WERI-Rb-1 (cell line): ENCODE results near the gene FCSK.
A peak's percentile ranks its signal among the peaks of the same experiment; 100 is the strongest.

Experiments used
- DNase-seq: peaks from one replicate; pipeline ENCODE4 v3.0.0-alpha.2; 2020
- H3K27ac ChIP-seq: fragments of 250-450 bp; sonication (Bioruptor Pico); 2 replicates; pipeline ENCODE4 v1.5.1; 2020; ENCODE audit warnings: mild to moderate bottlenecking, moderate library complexity
- H3K27me3 ChIP-seq: fragments of 250-450 bp; sonication (Bioruptor Pico); 2 replicates; pipeline ENCODE4 v1.5.1; 2021; ENCODE audit warnings: mild to moderate bottlenecking, low read depth, moderate library complexity; ENCODE audit not compliant: insufficient read depth, severe bottlenecking
- H3K36me3 ChIP-seq: fragments of 250-450 bp; sonication (Bioruptor Pico); 2 replicates; pipeline ENCODE4 v1.5.1; 2020; ENCODE audit warnings: mild to moderate bottlenecking, moderate library complexity
- H3K4me3 ChIP-seq: 2 replicates; pipeline ENCODE4 v1.5.1; 2011; ENCODE audit warnings: low read depth, mild to moderate bottlenecking, control low read depth, low read length
- H3K9me3 ChIP-seq: fragments of 250-450 bp; sonication (Bioruptor Pico); 2 replicates; pipeline ENCODE4 v1.5.1; 2021; ENCODE audit warnings: mild to moderate bottlenecking, moderate library complexity; ENCODE audit not compliant: severe bottlenecking
- TF ChIP-seq, protein P1 (sequence below): IDR thresholded peaks from 2 replicates; pipeline ENCODE4 v1.5.1; 2011; ENCODE audit warnings: low read depth, mild to moderate bottlenecking, control low read depth, inconsistent platforms, low read length

The FCSK gene

GRCh38 chr16:70421014-70421413, 33.4 kb upstream of the FCSK start:
- DNase-seq = no peak
- H3K36me3 ChIP-seq = peaks cover 83% of the 10 kb centered on the region
- TF ChIP-seq, protein P1, sequence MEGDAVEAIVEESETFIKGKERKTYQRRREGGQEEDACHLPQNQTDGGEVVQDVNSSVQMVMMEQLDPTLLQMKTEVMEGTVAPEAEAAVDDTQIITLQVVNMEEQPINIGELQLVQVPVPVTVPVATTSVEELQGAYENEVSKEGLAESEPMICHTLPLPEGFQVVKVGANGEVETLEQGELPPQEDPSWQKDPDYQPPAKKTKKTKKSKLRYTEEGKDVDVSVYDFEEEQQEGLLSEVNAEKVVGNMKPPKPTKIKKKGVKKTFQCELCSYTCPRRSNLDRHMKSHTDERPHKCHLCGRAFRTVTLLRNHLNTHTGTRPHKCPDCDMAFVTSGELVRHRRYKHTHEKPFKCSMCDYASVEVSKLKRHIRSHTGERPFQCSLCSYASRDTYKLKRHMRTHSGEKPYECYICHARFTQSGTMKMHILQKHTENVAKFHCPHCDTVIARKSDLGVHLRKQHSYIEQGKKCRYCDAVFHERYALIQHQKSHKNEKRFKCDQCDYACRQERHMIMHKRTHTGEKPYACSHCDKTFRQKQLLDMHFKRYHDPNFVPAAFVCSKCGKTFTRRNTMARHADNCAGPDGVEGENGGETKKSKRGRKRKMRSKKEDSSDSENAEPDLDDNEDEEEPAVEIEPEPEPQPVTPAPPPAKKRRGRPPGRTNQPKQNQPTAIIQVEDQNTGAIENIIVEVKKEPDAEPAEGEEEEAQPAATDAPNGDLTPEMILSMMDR = no peak
- no peaks in the 10 kb centered on the region for H3K9me3 ChIP-seq
- no peak overlapping the region for H3K27ac ChIP-seq
- H3K4me3 ChIP-seq = no peak overlapping the region
- H3K27me3 ChIP-seq = no peaks in the 10 kb centered on the region

DNA sequence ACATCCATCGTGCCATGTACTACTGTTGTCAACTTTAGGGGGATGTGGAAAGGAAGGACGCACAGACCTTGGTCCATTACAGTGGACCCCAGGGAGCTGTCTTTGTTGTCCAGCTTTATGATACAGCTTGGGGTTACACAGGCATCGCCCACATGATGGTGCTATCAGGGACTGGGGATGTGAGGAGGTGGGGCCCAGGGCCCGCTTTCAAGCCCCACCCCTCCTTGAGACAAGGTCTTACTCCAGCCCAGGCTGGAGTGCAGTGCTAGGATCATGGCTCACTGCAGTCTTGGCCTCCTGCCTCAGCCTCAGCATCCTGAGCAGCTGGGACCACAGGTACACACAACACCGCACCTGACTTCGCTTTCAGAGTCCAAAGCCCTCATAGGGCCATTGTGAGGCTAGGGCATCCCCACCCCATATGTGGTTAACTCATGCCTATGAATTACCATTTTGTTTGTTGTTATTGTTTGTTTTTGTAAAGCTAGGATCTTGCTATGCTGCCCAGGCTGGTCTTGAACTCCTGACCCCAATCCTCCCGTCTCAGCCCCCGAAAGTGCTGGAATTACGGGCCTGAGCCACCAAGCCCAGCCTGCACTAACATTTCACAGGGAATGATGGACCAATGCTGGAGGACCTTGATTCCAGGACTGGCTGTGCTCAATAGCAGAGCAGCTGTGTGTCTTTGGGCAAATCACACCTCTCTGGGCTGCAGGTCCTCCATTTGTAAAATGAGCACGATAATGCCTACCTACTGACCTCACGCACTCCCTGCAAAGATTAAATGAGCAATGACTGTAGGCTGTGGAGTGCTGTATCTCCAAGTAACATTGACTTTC, 32.7 kb upstream of the FCSK start:
- Histone ChIP-seq H3K27me3 (no peaks in the 10 kb centered on the region), H3K4me3 (no peak overlapping the region), H3K27ac (no peak overlapping the region), H3K9me3 (no peaks in the 10 kb centered on the region), H3K36me3 (peaks cover 78% of the 10 kb centered on the region)
- TF ChIP-seq, protein P1 = no peak
- no peak for DNase-seq

GRCh38 chr16:70422543-70422942, 31.9 kb upstream of the FCSK start:
- H3K9me3 ChIP-seq = no peaks in the 10 kb centered on the region
- H3K36me3 ChIP-seq = peaks cover 76% of the 10 kb centered on the region
- TF ChIP-seq, protein P1 = no peak
- H3K27me3 ChIP-seq = no peaks in the 10 kb centered on the region
- DNase-seq = no peak
- no peak overlapping the region for H3K27ac ChIP-seq
- H3K4me3 ChIP-seq = no peak overlapping the region

DNA sequence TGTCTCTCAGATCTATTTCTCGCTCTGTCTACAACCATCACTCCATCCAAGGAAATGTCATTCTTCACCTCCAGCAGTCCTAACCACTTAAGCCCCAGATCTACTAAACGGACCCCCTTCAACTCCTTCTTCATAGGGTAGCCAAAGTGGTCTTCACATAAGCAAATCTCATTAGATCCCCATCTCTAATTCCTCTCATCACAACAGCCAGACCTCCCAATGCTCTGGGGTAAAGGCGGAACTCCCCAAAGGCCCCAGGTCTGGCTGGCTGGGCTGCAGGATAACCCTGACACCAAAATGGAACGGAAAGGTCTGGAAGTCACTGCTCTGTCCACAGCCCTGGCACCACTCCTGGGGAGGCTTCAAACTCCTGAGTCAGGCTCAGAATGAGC, 26.6 kb upstream of the FCSK start:
- no peak for DNase-seq
- H3K9me3 ChIP-seq = no peaks in the 10 kb centered on the region
- peak overlapping the region; percentile 90 for H3K27ac ChIP-seq
- peaks cover 46% of the 10 kb centered on the region for H3K36me3 ChIP-seq
- no peaks in the 10 kb centered on the region for H3K27me3 ChIP-seq
- TF ChIP-seq, protein P1 = no peak
- no peak overlapping the region for H3K4me3 ChIP-seq

- TF ChIP-seq, protein P1 = no peak
- H3K9me3 ChIP-seq = no peaks in the 10 kb centered on the region
- H3K27ac ChIP-seq = peak overlapping the region; percentile 90
- peak overlapping the region; percentile 26 for H3K4me3 ChIP-seq
- DNase-seq = peak; percentile 82
- no peaks in the 10 kb centered on the region for H3K27me3 ChIP-seq
- peaks cover 40% of the 10 kb centered on the region for H3K36me3 ChIP-seq
Measured at GRCh38 chr16:70428178-70428998, 26.0 kb upstream of the FCSK start.
